GM10266 (cell line): Measurements from ENCODE around the gene DENND5A.

Experiments used
- DNase-seq: peaks from one replicate; pipeline ENCODE4 v3.0.0; 2012; ENCODE audit errors: extremely low spot score
- TF ChIP-seq, protein P1 (sequence below): IDR thresholded peaks from 2 replicates; pipeline ENCODE4 v1.5.1; 2012; ENCODE audit warnings: mild to moderate bottlenecking, low read depth; ENCODE audit not compliant: control insufficient read depth, insufficient read depth; ENCODE audit errors: missing control alignments

The DENND5A gene

DNA sequence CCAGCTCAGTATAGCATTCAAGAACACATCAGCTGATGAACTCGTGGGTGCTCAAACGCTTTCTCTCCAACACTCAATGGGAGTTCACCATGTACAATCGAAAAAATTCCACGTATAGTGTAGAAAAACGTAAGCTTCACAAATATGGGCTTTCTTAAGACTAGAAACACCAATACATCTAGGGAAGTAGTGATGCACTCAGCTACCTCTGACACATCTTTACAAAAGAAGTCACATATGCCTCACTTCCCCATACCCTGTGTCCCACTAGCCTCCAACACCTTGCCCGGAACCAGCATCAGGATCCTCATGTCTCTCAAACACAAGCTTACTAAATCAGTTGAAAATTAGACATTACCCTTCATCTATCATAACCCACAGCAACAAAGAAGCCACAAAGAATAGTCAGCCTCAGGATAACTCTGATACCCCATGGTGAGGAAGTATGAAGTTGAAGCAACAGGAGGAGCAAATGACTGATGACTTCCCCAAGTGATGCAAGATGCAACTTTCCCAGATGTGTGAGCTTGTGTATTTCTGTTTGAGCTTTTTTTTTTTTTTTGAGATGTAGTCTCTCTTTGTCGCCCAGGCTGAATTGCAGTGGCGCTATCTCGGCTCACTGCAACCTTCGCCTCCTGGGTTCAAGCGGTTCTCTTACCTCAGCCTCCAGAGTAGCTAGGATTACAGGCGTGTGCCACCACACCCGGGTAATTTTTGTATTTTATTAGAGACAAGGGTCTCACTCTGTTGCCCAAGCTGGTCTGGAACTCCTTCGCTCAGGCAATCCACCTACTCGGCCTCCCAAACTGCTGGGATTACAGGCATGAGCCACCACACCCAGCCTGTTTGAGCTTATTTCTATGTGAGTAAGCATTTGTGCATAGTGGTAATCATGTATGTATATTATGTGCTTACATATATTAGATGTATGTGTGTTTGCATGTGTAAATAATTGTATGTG, 8.5 kb upstream of the DENND5A start:
- no peak for DNase-seq
- TF ChIP-seq, protein P1, sequence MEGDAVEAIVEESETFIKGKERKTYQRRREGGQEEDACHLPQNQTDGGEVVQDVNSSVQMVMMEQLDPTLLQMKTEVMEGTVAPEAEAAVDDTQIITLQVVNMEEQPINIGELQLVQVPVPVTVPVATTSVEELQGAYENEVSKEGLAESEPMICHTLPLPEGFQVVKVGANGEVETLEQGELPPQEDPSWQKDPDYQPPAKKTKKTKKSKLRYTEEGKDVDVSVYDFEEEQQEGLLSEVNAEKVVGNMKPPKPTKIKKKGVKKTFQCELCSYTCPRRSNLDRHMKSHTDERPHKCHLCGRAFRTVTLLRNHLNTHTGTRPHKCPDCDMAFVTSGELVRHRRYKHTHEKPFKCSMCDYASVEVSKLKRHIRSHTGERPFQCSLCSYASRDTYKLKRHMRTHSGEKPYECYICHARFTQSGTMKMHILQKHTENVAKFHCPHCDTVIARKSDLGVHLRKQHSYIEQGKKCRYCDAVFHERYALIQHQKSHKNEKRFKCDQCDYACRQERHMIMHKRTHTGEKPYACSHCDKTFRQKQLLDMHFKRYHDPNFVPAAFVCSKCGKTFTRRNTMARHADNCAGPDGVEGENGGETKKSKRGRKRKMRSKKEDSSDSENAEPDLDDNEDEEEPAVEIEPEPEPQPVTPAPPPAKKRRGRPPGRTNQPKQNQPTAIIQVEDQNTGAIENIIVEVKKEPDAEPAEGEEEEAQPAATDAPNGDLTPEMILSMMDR: no peak

DNA sequence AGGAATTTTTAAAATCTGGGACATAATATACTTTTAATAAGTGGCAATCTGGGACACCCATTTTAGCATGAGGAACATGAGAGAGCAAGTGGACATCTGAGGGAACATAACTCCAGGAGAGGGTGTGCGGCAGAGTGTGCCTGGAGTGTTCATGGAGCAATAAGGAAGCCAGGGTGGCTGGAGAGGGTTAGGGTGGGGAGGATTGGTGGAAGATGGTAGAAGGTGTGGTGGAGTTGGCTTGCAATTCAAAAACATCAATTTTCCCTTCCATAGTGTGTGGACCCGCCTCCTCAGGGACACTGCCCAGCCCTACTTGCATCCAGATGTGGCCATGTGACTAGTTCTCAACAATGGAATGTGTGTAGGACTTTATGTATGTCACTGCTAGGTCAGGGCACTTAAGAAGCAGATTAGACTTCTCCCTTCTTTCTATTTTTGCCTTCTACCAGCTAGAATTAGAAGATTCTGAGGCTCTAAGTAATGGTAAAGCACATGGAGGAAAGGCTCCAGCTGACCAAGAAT, 4.4 kb upstream of the DENND5A start:
- DNase-seq: no peak
- TF ChIP-seq, protein P1: no peak

DNA sequence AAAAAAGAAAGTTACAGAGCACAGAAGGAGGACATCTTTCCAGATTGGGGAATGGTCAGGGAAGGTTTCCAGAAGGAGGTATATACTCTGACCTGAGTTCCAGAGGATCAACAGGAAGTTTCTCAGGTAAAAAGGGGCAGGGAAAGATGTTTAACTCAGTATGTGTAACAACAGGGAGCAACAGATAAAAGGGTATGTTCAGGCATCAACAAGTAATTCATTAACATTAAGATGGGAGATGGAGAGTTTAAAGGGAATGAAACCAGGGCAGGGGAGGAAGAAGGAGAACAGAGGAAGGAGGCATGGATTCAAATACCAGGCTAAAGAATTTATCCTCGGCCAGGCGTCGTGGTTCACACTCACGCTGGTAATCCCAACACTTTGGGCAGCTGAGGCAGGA, 2.5 kb upstream of the DENND5A start:
- no peak for DNase-seq
- TF ChIP-seq, protein P1: no peak

DNA sequence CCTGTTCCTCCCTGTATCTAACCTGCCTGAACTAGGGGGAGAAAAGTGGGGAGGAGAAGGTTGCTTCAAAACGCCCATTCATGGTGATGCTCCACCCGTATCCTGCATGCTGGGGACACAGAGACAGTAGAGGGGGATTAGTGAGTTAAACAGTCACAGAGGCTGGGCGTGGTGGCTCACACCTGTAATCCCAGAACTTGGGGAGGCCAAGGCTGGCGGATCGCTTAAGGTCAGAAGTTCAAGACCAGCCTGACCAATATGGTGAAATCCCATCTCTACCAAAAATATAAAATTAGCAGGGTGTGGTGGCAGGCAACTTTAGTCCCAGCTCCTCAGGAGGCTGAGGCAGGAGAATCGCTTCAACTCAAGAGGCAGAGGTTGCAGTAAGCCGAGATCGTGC, 1.8 kb upstream of the DENND5A start:
- TF ChIP-seq, protein P1: no peak
- DNase-seq: no peak

DNA sequence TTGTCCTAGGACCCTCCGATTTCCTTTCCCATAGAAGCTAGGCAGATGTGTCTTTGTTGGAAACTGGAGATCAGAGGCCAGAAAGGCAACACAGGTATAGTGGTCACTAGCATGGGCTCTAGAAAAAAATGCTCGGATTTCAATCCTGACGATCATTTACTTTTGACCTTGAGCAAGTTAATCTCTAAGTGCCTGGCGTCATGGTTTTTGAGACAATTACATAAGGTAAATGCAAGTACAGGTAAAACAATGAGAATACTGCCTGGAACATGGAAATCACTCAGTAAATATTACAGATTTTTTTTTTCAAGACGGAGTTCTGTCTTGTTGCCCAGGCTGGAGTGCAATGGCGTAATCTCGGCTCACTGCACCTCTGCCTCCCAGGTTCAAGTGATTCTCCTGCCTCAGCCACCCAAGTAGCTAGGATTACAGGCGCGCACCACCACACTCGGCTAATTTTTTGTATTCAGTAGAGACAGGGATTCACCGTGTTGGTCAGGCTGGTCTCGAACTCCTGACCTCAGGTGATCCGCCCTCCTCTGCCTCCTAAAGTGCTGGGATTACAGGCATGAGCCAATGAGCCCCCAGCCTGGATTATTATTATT, 1.1 kb upstream of the DENND5A start:
- TF ChIP-seq, protein P1: no peak
- DNase-seq: no peak

DNA sequence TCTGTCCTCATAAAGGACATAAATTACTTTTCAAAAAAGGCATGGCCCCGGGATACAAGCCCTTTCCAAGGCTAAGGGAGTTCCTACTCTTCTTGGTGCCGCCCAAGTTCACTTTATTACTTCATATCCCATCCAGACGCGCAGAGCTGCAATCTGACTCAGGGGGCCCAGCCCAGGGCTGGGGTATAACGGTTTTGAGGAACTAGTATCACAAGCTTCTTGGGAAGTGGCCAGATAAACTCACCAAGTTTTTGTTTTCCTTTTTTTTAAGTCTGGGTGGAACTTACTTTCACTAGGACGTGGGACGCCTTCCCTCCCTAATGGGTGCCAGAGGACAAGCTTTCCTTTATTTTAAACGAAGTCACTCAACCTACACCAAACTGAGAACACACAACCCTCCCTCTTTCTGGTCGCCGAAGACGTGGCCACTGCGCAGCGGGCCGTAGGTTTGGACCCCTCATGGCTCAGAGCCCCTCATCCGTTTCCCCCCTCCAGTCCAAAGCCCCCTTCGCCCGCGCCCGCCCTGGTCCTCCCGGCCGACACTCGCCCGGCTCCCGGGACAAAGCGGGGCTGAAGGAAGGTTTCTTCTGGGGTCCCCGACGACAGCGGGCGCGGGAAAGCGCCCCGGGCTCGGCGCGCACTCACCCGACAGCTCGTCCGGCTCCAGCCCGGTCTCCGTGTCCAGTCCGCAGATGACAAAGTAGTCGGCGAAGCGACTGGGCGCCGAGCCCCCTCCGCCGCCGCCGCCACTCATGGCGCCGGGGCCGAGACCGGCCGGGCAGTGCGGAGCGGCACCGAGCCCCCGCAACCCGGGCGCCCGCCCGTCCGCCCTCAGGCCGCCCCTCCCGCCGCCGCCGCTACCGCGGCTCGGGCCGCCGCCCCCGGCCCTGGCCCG, 587 bp downstream of the DENND5A start:
- TF ChIP-seq, protein P1: no peak
- peak; percentile 42 for DNase-seq
